AG20443 (cell line): ENCODE data around the gene CLCN3.
"Not testable (repeated sequence)": the region's sequence is repeated elsewhere in the genome, so short reads cannot be mapped to it uniquely, and the experiment has no call there.

ENCODE experiments used
- DNase-seq: peaks from one replicate; pipeline ENCODE4 v3.0.0; 2012; ENCODE audit warnings: low spot score, mixed read lengths

CLCN3 gene

DNA sequence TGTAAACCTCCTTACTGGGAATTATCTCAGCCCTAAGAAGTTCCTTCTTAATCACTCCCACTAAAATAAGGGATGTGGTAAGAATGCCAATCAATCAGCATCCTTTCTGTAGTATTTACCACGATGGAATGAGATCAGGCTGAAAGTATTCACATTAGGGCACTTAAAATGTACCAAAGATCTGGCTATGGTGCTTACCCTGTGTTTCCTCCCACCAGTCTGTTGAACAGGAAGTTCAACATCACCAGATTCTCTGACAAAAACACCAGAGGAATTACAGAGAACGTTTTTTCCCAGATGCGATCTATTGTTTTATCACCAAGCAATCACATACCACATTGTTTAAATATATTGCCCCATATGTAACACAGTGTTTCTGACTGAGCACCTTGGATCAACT lies 2.1 kb upstream of the CLCN3 start:
- no peak for DNase-seq

DNA sequence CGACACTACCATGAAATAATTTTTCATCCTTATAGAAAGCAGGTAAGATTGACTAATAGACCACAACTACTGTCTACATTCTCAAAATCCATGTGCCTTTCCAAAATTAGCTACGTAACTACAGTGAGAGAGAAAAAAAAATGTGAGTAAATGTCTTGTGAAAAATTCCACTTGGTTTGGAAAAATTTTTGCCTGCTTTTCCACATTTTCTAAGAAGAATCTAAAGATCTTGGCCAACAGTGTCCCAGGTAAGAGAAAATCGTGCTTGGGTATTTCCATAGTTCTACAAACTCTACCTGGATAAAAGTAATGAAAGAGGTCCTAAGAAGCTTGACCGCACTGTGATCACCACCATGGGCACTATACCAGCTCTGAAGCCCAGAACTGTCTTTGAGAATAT lies 1.4 kb upstream of the CLCN3 start:
- no peak for DNase-seq

DNA sequence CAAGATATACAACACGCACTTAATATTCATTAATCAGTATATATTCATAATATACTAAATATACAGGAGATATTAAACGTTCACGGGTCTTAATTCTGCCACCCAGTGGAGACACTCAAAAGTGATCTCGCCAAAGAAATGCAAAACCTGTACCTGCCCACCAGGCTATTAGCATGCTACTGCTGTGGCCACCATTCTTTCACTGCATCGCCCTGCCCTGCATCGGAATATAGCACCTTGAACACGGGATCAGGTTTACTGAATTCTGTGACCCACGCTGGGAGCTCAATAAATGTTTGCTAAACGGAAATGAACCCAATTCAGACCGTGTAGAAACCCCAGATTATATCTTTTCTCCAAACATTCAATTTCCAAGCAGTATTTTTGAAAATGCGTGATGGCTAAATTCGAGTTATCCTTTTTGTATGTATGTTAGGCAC lies 840 bp upstream of the CLCN3 start:
- peak; percentile 43 for DNase-seq

DNA sequence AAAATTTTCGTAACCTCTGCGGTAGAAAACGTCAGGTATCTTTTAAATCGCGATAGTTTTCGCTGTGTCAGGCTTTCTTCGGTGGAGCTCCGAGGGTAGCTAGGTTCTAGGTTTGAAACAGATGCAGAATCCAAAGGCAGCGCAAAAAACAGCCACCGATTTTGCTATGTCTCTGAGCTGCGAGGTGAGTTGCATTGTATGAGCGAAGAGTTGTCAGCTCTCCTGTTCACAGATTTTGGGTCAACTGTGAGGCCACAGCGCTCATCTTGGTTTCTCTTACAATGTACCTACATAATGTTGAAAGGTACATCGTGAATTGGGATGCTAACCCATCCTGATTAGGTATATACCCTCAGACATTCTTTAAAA lies 486 bp downstream of the CLCN3 start:
- DNase-seq = peak; percentile 26

DNA sequence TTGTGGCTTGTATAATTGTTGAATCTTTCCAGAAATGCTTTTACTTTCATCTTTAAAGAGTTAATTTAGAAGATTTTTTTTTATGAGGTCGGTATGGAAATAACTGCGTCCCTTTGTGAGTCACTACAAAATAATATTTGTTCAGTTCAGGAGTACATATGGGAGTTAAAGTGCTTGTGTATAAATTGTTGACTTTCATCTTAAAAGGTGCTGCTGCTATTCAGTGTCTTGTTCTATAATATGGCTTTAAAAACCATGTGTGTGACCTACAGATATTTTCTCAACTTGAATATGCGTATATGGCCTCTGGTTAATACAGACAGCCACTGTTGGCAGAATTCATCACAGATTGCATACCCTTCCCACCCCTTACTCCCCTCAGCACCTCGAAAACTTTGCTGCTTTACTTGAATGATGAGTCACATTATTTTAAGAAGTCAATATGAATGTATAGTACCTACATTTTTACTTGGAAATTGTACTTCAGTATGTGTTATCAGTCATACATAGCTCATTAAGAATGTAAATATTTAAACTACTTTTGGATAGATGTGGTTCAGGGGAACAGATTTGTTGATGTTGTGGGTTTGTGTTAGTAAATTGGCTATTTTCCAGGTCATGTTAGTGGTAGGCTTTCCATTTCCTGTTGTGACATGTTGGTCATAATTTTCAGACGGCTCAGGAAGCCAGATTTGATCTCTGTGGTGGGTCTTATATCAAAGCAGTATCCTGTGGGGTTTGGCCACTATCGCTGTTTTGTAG lies 1.5 kb downstream of the CLCN3 start:
- no peak for DNase-seq

DNA sequence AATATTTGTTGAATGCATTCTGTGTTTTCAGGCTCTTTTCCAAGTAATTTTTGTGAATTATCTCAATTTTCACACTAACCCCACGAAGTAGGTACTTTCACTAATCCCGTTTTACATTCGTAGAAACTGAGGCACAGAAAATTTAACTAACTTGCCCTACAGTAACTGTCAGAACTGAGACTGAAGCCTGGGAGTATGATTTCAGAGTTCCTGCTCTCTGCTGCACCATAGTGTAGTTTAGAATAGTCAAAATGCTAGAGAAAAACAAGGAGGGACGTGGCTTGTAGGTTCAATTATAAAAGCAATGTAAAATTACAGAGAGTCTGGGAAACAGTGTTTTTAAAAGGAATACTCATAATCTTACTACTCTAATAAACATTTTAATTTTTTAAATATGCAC lies 2.2 kb downstream of the CLCN3 start:
- no peak for DNase-seq

DNA sequence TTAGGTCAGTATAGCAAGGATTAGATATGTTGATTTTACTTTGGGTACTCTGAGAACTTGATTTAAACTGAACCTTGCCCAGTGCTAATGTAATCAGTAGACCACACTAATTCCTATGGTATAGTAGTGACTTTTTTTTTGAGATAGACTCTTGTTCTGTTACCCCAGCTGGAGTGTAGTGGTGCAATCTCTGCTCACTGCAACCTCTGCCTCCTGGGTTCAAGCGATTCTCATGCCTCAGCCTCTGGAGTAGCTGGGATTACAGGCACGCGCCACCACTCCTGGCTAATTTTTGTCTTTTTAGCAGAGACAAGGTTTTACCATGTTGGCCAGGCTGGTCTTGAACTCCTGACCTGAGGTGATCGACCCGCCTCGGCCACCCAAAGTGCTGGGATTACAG lies 3.6 kb downstream of the CLCN3 start:
- DNase-seq = not testable (repeated sequence)

DNA sequence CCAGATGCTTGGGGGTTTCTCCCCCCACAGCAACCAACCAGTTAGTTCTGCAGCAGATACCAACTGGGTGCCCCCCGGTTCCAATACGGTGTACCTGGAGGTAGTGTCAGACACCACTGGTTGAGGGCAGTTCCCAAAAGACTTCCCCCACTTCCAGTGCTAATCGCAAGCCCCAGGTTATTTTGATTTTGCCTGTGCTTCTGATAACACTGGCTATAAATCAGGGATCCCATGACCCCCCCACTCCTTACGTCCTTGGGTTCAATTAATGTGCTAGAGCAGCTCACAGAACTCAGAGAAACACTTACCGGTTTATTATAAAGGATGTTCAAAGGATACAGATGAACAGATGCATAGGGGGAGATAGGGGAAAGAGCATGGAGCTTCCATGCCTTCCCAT lies 5.5 kb downstream of the CLCN3 start:
- DNase-seq = no peak

DNA sequence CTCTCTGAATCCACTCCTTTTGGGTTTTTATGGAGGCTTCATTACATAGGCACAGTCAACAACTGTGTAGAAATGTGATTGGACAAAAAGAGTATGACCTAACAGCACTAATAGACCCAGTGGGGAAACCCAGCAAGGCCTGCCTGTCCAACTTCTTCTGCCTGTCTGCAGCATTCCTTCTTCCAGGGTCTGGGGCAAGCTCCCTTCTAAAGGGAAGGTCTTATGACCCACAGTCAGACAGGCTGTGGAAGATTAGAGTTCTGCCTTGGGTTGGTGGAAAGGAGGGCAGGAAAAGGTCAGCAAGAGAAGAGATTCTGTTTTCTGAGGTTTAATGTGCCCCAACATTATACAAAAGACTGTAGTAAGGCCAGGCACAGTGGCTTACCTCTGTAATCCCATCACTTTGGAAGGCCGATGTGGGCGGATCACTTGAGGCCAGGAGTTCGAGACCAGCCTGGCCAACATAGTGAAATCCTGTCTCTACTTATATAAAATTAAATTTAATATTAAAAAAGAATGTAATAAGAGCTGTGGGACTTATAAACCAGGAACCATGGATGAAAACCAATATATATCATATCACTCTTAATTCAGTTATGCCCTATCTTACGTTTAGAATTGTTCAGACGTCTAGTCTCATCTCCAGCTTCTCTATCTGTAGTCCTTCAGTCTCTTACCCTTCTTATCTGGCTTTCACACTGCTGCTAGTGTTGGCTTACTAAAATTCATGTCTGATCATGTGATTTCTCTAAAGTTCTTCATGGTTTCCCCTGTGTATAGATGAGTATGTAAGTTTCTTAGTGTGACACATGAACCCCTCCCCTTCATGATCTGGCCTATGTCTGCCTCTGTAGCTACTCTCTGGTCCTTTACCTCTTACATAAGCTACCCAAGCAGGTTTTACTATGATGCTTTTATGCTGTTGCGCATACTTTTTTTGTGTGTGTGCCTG lies 6.2 kb downstream of the CLCN3 start:
- no peak for DNase-seq

DNA sequence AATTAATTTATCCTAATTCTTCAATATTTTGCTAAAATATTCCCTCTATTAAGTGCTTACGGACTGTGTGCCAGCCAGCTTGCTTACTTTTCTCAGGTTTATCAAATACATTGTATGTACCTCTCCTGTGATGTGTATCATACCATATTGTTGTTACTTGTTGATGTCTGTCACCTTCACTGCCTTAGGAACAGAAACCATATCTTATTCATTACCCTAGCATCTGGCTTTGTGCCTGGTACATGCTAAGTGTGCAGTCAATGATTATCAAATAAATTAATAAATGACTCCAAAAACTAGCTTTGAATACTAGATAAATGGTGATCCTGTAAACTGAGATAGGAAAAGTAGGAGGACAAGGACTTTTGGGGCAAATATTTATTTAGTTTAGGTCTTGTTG lies 6.9 kb downstream of the CLCN3 start:
- DNase-seq = no peak

DNA sequence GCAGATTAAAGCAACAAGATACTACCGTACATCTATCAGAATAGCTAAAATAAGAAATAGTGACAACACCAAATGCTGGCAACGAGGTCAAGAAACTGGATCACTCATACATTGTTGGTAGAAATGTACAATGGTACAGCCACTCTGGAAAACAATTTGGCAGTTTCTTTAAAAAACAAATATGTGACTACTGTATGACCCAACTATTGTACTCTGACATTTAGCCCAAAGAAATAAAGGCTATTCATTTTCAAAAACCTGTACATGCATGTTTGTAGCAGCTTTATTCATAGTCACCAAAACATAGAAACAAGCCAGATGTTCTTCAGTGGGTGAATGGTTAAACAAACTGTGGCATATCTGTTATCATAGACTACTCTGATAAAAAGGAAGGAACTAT lies 8.2 kb downstream of the CLCN3 start:
- DNase-seq = no peak

DNA sequence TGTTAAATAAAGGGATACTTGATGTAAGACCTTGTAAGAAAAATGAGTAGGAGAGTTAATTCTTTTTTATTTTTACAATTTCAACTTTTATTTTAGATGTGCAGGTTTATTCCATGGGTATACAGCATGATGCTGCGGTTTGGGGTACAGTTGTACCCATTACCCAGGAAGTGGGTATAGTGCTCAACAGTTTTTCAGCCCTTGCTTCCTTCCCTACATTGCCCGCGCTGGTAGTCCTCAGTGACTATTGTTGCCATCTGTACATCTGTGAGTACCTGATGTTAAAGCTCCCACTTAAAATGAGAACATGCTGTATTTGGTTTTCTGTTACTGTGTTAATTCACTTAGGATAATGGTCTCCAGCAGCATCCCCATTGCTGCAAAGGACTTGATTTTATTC lies 9.7 kb downstream of the CLCN3 start:
- DNase-seq = no peak

DNA sequence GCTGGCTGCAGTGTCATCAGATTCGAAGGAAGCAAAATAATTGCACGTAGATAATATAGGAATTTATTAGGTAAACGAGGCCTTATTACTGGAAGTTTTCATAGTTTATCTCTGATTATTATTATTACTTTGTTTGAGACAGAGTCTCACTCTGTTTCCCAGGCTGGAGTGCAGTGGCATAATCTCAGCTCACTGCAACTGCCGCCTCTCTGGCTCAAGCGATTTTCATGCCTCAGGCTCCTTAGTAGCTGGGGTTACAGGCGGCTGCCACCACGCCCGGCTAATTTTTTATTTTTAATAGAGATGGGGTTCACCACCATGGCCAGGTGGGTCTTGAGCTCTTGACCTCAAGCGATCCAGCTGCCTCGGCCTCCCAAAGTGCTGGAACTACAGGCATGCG lies 12.5 kb downstream of the CLCN3 start:
- DNase-seq = no peak

DNA sequence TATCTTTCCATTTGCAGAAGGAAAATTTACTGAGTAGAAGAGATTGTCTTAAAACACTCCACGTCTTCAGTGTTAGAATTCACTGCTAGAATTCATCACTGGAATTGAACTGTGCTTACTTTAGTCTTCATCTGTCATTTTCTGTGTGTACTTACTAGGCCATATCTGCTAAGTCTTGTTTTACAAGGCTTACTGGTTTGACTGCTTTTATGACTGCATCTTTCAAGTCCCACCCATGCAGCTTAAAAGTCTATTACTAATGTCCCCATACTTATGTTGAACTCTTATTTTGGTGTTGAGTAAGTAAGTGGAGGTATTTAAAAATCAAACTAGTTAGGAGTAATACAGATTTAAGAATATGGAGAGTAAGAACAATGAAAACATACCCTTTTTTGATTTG lies 14.6 kb downstream of the CLCN3 start:
- no peak for DNase-seq

DNA sequence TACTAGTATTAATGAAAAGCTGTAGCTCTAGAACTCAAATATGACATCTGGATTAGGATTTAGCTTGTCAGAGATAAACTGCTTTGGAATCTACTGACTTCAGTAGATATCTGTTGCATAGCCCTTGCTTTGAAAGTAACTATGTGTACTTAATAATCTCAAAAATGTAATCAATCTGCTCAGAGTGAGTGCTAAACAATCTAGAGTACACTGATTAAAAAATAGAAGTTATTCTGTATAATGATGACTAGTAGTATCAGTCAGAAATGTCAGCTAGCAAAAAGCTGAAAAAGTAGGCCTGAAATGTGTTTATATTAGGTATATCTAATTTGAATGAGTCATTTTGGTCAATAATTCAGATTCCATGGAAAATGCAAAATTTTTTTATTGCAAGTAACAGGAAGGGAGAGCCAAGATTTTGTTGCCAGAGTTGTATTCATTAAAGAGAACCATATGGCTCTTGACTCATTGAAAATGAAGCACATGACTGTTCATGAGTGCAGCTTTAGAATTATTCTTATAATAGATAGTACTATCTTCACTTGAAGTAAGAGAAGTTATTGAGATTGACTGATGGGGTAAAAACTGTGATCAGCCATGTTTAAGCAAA lies 20.0 kb downstream of the CLCN3 start:
- DNase-seq = peak; percentile 54

DNA sequence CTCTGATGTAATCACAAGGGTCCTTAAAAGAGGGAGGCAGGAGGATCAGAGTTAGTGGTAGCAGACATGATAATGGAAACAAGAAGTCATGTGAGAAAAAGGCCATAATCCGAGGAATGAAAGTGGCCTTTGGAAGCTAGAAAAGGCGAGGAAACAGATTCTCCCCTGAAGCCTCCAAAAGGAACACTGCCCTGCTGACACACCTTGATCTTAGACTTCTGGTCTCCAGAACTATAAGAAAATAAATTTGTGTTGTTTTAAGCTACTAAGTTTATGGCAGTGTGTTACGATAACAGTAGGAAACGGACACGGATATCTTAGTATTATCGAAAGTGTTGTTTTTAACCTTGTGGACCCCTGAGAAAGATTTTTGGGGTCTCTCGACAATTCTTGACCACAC lies 24.4 kb downstream of the CLCN3 start:
- DNase-seq = no peak

DNA sequence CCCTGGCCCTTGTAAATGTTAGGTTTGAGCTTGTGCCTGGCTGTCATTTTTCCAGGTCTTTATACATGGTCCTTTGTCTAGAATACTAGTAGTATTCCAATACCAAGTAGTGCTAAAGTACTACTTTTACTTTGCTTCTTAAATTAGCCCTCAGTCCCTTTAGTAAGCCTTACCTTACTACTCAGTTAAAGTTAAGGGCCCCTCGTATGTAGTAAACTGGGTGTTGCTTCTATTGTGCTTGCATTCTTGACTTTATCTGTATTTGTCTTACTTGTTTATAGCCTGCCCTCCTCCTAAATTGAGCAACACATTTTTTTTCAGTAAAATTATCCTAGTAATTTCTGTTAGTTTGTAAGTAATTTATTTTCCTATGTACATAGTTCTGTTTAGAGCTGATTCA lies 25.2 kb downstream of the CLCN3 start:
- no peak for DNase-seq

DNA sequence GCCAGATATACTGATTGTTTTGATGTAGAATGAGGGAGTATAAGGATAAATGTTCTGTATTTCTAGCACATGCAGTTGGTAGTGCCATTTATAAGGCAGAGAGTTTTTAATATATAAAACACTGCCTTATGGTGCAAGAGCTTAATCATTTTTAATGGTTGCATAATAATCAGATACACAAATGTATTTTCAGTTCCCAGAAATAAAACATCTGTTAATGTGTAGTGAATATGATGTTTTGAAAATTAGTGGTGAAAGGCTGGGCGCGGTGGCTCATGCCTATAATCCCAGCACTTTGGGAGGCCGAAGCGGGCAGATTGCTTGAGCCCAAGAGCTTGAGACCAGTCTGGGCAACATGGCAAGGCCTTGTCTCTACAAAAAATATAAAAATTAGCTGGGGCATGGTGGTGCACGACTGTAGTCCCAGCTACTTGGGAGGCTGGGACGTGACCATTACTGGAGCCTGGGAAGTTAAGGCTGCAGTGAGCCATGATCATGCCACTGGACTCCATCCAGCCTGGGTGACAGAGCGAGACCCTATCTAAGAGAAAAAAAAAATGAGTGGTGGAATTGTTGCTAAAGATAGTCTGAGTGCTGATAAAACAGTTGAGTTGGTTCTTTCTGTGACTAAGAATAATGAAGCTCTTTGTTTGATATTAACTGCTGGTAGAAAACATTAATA lies 29.3 kb downstream of the CLCN3 start:
- no peak for DNase-seq

DNA sequence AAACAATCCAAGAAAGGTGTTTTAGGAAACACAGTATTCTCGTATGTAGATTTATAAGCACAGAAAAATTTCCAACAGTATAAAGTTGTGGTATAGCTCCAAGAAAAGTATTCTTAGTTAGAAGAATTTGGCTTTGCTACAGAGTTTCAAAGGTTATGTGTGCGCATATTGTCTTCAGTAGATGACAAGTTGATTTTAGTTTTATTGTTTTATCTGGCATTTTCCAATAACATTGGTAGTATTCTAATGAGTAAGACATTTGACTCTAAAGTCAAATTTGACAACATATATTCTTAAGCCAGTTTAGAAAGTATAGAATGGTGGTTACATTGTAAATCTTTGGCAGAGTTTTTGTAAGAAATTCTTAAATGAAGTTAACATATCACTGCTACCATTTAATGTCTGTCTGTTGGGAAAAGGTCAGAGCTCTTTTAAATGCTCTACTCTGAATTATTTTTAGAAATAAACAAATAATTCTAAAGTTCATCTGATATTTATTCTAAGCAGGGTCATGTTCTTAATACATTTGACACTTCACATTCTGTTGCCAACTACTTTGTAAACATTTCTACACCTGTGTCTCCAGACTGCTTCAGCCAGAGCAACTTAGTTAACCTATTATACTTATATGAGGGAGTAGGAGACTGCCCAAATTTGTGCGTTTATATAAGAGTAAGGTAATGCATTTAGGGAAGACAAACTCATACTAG lies 30.0 kb downstream of the CLCN3 start:
- no peak for DNase-seq

DNA sequence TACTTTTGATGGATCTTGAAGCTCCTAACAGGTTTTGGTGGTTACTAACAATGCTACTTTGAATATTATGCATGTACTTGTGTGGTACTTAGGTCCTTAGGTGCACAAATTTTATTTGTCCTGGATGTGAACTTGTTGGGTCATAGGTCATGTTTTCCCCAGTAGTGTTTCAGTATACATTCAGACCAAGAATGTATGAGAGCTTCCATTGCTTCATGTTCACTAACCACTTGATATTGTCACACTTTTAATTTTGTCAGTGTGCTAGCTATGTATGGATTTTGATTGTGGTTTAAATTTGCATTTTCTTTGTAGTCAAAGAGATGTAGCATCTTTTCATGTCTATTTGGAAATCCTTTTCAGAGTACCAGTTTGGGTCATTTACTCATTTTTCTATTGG lies 32.2 kb downstream of the CLCN3 start:
- DNase-seq = no peak

DNA sequence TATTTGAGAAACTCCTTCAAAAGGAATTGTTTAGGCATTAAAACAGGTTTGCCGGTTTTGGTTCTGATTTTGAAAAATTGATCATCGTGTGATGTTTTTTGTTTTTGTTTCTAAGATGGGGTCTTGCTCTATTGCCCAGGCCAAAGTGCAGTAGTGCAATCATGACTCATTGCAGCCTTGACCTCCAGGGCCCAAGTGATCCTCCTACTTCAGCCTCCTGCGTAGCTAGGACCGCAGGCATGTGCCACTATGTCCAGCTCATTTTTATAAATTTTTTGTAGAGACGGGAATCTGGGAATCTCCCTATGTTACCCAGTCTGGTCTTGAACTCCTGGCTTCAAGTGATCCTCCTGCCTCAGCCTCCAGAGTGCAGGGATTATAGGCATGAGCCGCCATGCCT lies 35.0 kb downstream of the CLCN3 start:
- no peak for DNase-seq
